Measurements from ENCODE around the gene C1QTNF7.

- TF ChIP-seq CTCF (IDR thresholded peaks at IDR 0.05; ENCODE audit: low read depth, low read length, poor library complexity, severe bottlenecking) (no peak), EZH2phosphoT487 (IDR thresholded peaks at IDR 0.05; ENCODE audit: borderline replicate concordance, low read length) (no peak)
These were observed 24.3 kb downstream of the C1QTNF7 start for GRCh38 chr4:15451866-15452765.
